ENCODE data around the gene RUFY4. TPM values are rescaled to one million over a fixed set of nuclear protein-coding genes. Genes with fewer than 3 reads are reported as not detected.

The RUFY4 gene
- total RNA-seq, 6 experiments from 2014 or later: not detected

DNA sequence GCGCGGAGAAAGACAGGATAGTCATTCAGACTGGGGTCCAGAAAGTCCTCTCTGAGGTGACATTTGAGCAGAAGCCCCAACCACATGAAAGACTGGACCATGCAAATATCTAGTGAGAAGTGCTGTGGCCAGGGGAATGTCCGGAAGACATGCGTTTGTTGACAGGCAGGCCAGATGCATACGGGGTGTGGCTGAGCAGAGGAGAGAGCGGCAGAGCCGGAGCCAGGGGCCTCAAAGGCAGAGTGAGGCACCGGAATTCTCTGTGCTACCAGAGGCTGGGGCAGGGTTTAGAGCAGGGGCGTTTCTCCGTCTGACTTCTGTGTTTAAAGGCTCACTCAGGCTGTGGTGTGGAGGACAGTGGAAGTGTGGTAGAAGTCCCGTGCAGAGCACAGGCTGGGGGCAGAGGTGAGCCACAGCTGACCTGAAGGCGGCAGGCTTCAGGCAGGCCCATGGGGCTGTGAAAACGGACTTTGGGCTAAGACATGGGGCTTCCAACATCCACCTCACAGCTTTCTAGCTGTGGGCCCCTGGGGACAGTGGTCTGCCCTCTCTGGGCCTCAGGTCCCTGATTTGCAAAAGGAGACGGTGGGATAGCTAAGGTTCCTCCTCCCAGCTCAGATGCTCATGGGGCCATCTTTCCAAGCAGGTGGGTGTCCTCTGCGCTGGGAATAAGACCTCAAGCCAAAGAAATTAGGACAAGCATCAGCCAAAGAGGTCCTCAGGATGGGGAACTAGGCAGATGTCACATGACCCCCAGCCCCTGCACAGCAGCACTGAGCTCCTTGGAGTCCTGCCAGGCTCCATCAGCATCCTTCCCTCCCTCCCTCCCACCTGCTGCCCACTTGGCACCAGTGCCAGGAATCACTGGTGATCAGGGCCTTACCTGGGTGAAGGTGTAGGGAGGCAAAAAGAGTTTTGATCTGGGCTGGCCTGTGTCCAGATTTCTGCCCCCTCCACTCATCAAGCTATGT lies 11.2 kb downstream of the RUFY4 start:
- Mint-ChIP-seq H3K27me3 (ENCODE audit: insufficient read depth) (peaks cover 33% of the 10 kb centered on the region), H3K4me3 (no peak overlapping the region), H3K4me1 (ENCODE audit: low read depth) (peaks cover 20% of the 10 kb centered on the region), H3K9me3 (peaks cover 2% of the 10 kb centered on the region), H3K27ac (no peak overlapping the region), H3K36me3 (ENCODE audit: low read depth) (peaks cover 5% of the 10 kb centered on the region; the same call in 1 of the 2 replicates)
- no peak for DNase-seq
- TF ChIP-seq, protein P1, sequence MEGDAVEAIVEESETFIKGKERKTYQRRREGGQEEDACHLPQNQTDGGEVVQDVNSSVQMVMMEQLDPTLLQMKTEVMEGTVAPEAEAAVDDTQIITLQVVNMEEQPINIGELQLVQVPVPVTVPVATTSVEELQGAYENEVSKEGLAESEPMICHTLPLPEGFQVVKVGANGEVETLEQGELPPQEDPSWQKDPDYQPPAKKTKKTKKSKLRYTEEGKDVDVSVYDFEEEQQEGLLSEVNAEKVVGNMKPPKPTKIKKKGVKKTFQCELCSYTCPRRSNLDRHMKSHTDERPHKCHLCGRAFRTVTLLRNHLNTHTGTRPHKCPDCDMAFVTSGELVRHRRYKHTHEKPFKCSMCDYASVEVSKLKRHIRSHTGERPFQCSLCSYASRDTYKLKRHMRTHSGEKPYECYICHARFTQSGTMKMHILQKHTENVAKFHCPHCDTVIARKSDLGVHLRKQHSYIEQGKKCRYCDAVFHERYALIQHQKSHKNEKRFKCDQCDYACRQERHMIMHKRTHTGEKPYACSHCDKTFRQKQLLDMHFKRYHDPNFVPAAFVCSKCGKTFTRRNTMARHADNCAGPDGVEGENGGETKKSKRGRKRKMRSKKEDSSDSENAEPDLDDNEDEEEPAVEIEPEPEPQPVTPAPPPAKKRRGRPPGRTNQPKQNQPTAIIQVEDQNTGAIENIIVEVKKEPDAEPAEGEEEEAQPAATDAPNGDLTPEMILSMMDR (IDR thresholded peaks at IDR 0.05): no peak

DNA sequence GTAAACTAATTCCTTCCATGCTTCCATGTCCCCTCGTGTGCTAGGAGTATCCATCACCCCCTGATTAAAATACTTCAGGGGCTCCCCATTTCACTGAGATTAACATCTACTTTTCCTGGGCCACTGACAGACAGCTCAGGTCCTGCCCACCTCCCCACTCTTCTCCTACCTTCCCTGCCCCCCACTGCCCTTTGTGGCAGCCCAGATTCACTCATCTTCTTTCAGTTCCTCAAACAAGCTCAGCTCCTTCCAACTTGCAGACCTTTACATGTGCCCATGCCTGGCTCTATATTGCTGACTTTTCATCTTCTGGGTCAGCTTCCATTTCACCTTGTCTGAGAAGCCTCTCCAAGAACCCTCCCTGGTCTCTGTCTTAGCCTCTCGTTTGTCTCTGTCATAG lies 12.0 kb downstream of the RUFY4 start:
- DNase-seq: no peak
- H3K27me3 Mint-ChIP-seq (ENCODE audit: insufficient read depth): peaks cover 33% of the 10 kb centered on the region
- peaks cover 8% of the 10 kb centered on the region for H3K36me3 Mint-ChIP-seq (ENCODE audit: low read depth)
- TF ChIP-seq, protein P1 (IDR thresholded peaks at IDR 0.05): no peak
- peaks cover 20% of the 10 kb centered on the region for H3K4me1 Mint-ChIP-seq (ENCODE audit: low read depth)
- peak overlapping the region; percentile 70 for H3K27ac Mint-ChIP-seq
- no peak overlapping the region for H3K4me3 Mint-ChIP-seq
- H3K9me3 Mint-ChIP-seq: peaks cover 10% of the 10 kb centered on the region

GRCh38 chr2:218081695-218082094 lies 12.6 kb downstream of the RUFY4 start:
- H3K27me3 Mint-ChIP-seq (ENCODE audit: insufficient read depth): peaks cover 36% of the 10 kb centered on the region
- peaks cover 20% of the 10 kb centered on the region for H3K4me1 Mint-ChIP-seq (ENCODE audit: low read depth)
- peaks cover 14% of the 10 kb centered on the region for H3K36me3 Mint-ChIP-seq (ENCODE audit: low read depth)
- H3K9me3 Mint-ChIP-seq: peaks cover 17% of the 10 kb centered on the region
- peak overlapping the region; percentile 48 for H3K4me3 Mint-ChIP-seq
- H3K27ac Mint-ChIP-seq: peak overlapping the region; percentile 70
- peak; percentile 73 for DNase-seq
- TF ChIP-seq, protein P1 (IDR thresholded peaks at IDR 0.05): no peak

- Mint-ChIP-seq H3K9me3 (peaks cover 18% of the 10 kb centered on the region), H3K27me3 (ENCODE audit: insufficient read depth) (peaks cover 40% of the 10 kb centered on the region), H3K4me1 (ENCODE audit: low read depth) (peaks cover 20% of the 10 kb centered on the region), H3K27ac (no peak overlapping the region), H3K36me3 (ENCODE audit: low read depth) (peaks cover 15% of the 10 kb centered on the region), H3K4me3 (no peak overlapping the region)
- no peak for DNase-seq
- TF ChIP-seq, protein P1 (IDR thresholded peaks at IDR 0.05): no peak
Measured at GRCh38 chr2:218082586-218083351, 13.7 kb downstream of the RUFY4 start.

- DNase-seq: no peak
- Mint-ChIP-seq H3K27ac (no peak overlapping the region), H3K4me3 (no peak overlapping the region), H3K4me1 (ENCODE audit: low read depth) (peaks cover 20% of the 10 kb centered on the region), H3K9me3 (peaks cover 18% of the 10 kb centered on the region), H3K36me3 (ENCODE audit: low read depth) (peaks cover 15% of the 10 kb centered on the region), H3K27me3 (ENCODE audit: insufficient read depth) (peaks cover 40% of the 10 kb centered on the region)
- TF ChIP-seq, protein P1 (IDR thresholded peaks at IDR 0.05): no peak
Measured at GRCh38 chr2:218083352-218083676, 14.3 kb downstream of the RUFY4 start.

All from HFFc6 (cell line).